VCaP (cell line): Measurements from ENCODE around the gene GSTCD.
"Not testable (repeated sequence)": the region's sequence is repeated elsewhere in the genome, so short reads cannot be mapped to it uniquely, and the experiment has no call there.

Experiments used
- H3K27ac ChIP-seq: fragments of 450-650 bp; 2 replicates; pipeline ENCODE4 v1.5.1; 2017
- CTCF ChIP-seq: fragments of 450-650 bp; conservative IDR thresholded peaks from 2 replicates; pipeline ENCODE4 v1.5.1; 2017; ENCODE audit warnings: mild to moderate bottlenecking, moderate library complexity

GSTCD gene

GRCh38 chr4:105715692-105716278 lies 7.2 kb downstream of the GSTCD start:
- H3K27ac ChIP-seq, result peak overlapping the region; percentile 8; the same call in 1 of the 2 replicates
- peak; percentile 75 for TF ChIP-seq CTCF

DNA sequence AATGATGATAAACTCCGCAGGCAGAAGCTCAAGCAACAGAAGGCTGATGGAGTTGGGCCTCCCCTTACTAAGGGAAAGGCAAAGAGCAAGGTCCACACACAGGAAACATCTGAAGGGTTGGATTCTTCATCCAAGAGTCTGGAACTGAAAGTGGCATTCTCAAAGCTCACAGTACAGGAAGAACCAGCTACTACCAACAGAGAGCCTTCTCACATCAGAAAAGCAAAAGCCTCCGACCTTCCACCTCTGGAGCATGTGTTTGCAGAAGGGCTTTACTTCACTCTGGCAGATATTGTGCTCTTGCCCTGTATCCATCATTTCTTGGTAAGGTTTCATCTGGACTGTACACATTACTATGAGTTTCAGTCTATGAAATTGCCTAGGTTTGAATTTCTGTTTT lies 10.6 kb downstream of the GSTCD start:
- TF ChIP-seq CTCF, result no peak
- no peak overlapping the region for H3K27ac ChIP-seq

GRCh38 chr4:105725623-105726022 lies 17.0 kb downstream of the GSTCD start:
- no peak for TF ChIP-seq CTCF
- no peak overlapping the region for H3K27ac ChIP-seq

- H3K27ac ChIP-seq, result not testable (repeated sequence)
Observed at GRCh38 chr4:105729895-105730294, 21.3 kb downstream of the GSTCD start.

DNA sequence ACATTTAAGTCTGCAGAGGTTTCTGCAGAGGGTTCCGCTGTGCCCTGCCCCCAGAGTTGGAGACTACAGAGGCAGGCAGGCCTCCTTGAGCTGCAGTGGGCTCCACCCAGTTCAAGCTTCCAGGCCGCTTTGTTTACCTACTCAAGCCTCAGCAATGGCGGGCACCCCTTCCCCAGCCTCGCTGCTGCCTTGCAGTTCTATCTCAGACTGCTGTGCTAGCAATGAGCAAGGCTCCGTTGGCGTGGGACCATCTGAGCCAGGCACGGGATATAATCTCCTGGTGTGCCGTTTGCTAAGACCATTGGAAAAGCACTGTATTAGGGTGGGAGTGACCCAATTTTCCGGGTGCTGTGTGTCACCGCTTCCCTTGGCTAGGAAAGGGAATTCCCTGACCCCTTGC lies 26.6 kb downstream of the GSTCD start:
- H3K27ac ChIP-seq, result not testable (repeated sequence)

GRCh38 chr4:105741548-105741947 lies 33.0 kb downstream of the GSTCD start:
- H3K27ac ChIP-seq, result no peak overlapping the region
- no peak for TF ChIP-seq CTCF

DNA sequence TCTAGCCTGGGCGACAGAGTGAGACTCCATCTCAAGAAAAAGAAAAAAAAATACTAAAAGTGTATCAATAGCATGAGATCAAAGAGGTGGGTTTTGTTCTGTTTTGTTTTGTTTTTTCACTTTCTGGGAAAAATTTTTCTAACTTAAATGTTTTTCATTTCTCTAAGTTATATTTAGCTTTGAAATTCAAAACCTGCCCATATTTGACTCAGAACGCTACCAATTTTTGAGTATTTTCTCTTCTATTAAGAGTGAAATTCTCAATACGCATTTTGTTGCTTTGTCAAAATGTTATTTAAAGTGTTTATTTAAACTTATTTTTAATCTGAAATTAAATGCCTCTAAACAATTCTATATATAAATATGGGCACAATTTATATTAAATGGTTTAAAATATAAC lies 39.6 kb downstream of the GSTCD start:
- H3K27ac ChIP-seq, result no peak overlapping the region
- no peak for TF ChIP-seq CTCF

GRCh38 chr4:105751718-105752299 lies 43.2 kb downstream of the GSTCD start:
- TF ChIP-seq CTCF, result no peak
- no peak overlapping the region for H3K27ac ChIP-seq

DNA sequence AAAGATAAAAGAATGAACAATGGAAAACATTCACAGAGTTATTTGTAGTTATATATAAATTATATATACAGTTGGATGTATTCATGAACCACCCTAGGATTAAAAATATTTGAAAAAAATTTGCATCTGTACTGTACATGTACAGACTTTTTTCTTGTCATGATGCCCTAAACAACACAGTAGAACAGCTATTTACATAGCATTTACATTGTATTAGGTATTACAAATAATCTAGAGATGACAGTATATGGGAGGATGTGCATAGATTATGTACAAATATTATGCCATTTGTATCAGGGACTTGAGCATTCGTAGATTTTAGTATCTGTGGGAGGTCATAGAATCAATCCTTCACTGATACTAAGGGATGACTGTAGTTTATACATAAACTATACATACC lies 44.8 kb downstream of the GSTCD start:
- no peak for TF ChIP-seq CTCF
- H3K27ac ChIP-seq, result no peak overlapping the region
